PC-9 (cell line): Measurements from ENCODE around the gene GSTA1.
"Not testable (repeated sequence)": the region's sequence is repeated elsewhere in the genome, so short reads cannot be mapped to it uniquely, and the experiment has no call there.

Source experiments
- CTCF ChIP-seq: fragments of 200-600 bp; sonication (generic); conservative IDR thresholded peaks from 2 replicates; pipeline ENCODE4 v1.6.1; 2017; ENCODE audit warnings: mixed run types, antibody characterized with exemption, mild to moderate bottlenecking, moderate library complexity
- EZH2 ChIP-seq: fragments of 200-600 bp; sonication (generic); IDR thresholded peaks from 2 replicates; pipeline ENCODE4 v1.8.0; 2017; ENCODE audit warnings: antibody characterized with exemption, low read depth

GRCh38 chr6:52809777-52810176, 6.2 kb upstream of the GSTA1 start:
- not testable (repeated sequence) for TF ChIP-seq CTCF, EZH2
